Caco-2 (cell line): Measurements from ENCODE around the gene DUSP5. TPM values are rescaled to one million over a fixed set of nuclear protein-coding genes. Genes with fewer than 3 reads are reported as not detected.

Experiments
- BruUV-seq: library from RNA; stranded (reverse); fragments of 400-500 nt; replicated peaks from 2 replicates; lab custom pipeline; 2021; lab: Mats Ljungman, UMichigan
- CTCF ChIA-PET: fragments of 300-600 bp; sonication (Branson Sonifier 250); formaldehyde crosslinking; loops from one replicate; lab custom pipeline; 2022; ENCODE audit warnings: antibody characterized with exemption; lab: Charles Lee
- POLR2A ChIA-PET: fragments of 300-600 bp; sonication (Branson Sonifier 250); formaldehyde crosslinking; loops from one replicate; lab custom pipeline; 2022; ENCODE audit warnings: antibody characterized with exemption; lab: Charles Lee
- DNase-seq, 2 experiments: peaks; one replicate each; pipeline versions ENCODE4 v3.0.0 to v3.0.0-alpha.2; 2020 to 2022
- H3K27me3 ChIP-seq: replicated peaks from 2 replicates; pipeline ENCODE4 v1.6.0; 2011; ENCODE audit warnings: low read length; ENCODE audit not compliant: control insufficient read depth, insufficient read depth
- H3K36me3 ChIP-seq: 2 replicates; pipeline ENCODE4 v1.5.1; 2011; ENCODE audit warnings: low read length; ENCODE audit not compliant: control insufficient read depth, insufficient read depth
- H3K4me1 ChIP-seq: fragments of 250-450 bp; sonication (Bioruptor Pico); 2 replicates; pipeline ENCODE4 v1.5.1; 2020; ENCODE audit warnings: mild to moderate bottlenecking
- H3K4me3 ChIP-seq: 2 replicates; pipeline ENCODE4 v1.5.1; 2011; ENCODE audit warnings: low read depth, mild to moderate bottlenecking, control low read depth, low read length
- H3K9me3 ChIP-seq: fragments of 250-450 bp; sonication (Bioruptor Pico); 2 replicates; pipeline ENCODE4 v1.5.1; 2020; ENCODE audit warnings: mild to moderate bottlenecking, moderate library complexity
- H3K27ac Mint-ChIP-seq: one replicate; pipeline ENCODE4 v1.8.0; 2022; ENCODE audit warnings: mixed read lengths; ENCODE audit not compliant: unreplicated experiment
- H3K27me3 Mint-ChIP-seq: one replicate; pipeline ENCODE4 v1.8.0; 2022; ENCODE audit warnings: mixed read lengths; ENCODE audit not compliant: insufficient read depth, unreplicated experiment
- H3K36me3 Mint-ChIP-seq: one replicate; pipeline ENCODE4 v1.8.0; 2022; ENCODE audit warnings: mild to moderate bottlenecking, mixed read lengths; ENCODE audit not compliant: insufficient read depth, unreplicated experiment
- H3K4me1 Mint-ChIP-seq: one replicate; pipeline ENCODE4 v1.8.0; 2022; ENCODE audit warnings: low read depth, mixed read lengths; ENCODE audit not compliant: unreplicated experiment
- H3K4me3 Mint-ChIP-seq: one replicate; pipeline ENCODE4 v1.8.0; 2022; ENCODE audit warnings: mild to moderate bottlenecking, moderate library complexity, mixed read lengths; ENCODE audit not compliant: unreplicated experiment
- H3K9me3 Mint-ChIP-seq: one replicate; pipeline ENCODE4 v1.8.0; 2022; ENCODE audit warnings: mixed read lengths; ENCODE audit not compliant: unreplicated experiment
- CTCF ChIP-seq, 2 experiments: fragments of 200-600 bp in 1 of 2; IDR thresholded peaks; 1 replicate in 1 of 2; 2 replicates in 1 of 2; pipeline versions ENCODE4 v1.5.1 to v1.8.0; 2011 to 2022; ENCODE audit warnings: antibody characterized with exemption in 1 of 2, control low read depth in 1 of 2, inconsistent platforms in 1 of 2, low read depth in 1 of 2, low read length in 1 of 2, mild to moderate bottlenecking in 1 of 2, moderate library complexity in 1 of 2; ENCODE audit not compliant: insufficient read depth in 1 of 2, severe bottlenecking in 1 of 2, unreplicated experiment in 1 of 2
- intact Hi-C: fragments of 100-400 bp; cut with micrococcal nuclease; formaldehyde crosslinking; loops from one replicate; pipeline ENCODE4 v1.10.0; 2022; ENCODE audit not compliant: unreplicated experiment
- total RNA-seq: library from RNA; stranded (reverse); gene quantifications from 2 replicates; pipeline ENCODE4 v1.2.3, GENCODE V29; 2022

Gene DUSP5
- total RNA-seq, 1 experiment from 2014 or later, result 15.0 TPM

- Histone ChIP-seq H3K36me3 (no peaks in the 10 kb centered on the region), H3K4me1 (peaks cover 36% of the 10 kb centered on the region), H3K27me3 (no peaks in the 10 kb centered on the region), H3K9me3 (no peaks in the 10 kb centered on the region), H3K4me3 (no peak overlapping the region)
- H3K27me3 Mint-ChIP-seq, result no peaks in the 10 kb centered on the region
- CTCF ChIA-PET, result no interaction called here
- DNase-seq, result no peak
- peak overlapping the region; percentile 82 for H3K27ac Mint-ChIP-seq
- no peaks in the 10 kb centered on the region for H3K9me3 Mint-ChIP-seq
- TF ChIP-seq CTCF (IDR thresholded peaks at IDR 0.05; ENCODE audit: insufficient read depth in 1 of 2, low read depth in 1 of 2, low read length in 1 of 2, severe bottlenecking in 1 of 2, unreplicated experiment in 1 of 2), result no peak
- no TSS peak for BruUV-seq
- intact Hi-C loops, result loop anchor here (5.0 kb wide), 1 partner anchor 146 kb away; no protein-coding TSS in a partner anchor
- peaks cover 9% of the 10 kb centered on the region for H3K36me3 Mint-ChIP-seq
- H3K4me3 Mint-ChIP-seq, result no peak overlapping the region
- POLR2A ChIA-PET, result no interaction called here
- H3K4me1 Mint-ChIP-seq, result peaks cover 48% of the 10 kb centered on the region
Measured at GRCh38 chr10:110458266-110458920, 39.3 kb upstream of the DUSP5 start.

DNA sequence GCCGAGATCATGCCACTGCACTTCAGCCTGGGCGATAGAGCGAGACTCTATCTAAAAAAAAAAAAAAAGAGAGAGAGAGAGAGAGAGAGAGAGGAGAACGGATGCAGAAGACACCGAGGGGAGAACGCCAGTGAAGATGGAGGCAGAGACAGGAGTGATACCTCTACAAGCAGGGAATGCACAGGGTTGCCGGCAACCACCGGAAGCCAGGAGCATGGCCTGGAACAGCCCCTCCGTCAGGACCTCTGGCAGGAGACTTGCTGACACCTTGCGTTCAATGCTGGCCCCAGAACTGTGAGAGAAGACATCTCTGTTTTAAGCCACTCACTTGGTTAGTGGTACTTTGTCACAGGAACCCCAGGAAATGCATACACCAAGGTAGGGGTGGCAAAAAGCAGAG lies 38.1 kb upstream of the DUSP5 start:
- intact Hi-C loops, result loop anchor here (5.0 kb wide), 1 partner anchor 147 kb away; no protein-coding TSS in a partner anchor
- Mint-ChIP-seq H3K27ac (no peak overlapping the region), H3K9me3 (no peaks in the 10 kb centered on the region), H3K36me3 (peaks cover 9% of the 10 kb centered on the region), H3K4me3 (no peak overlapping the region), H3K27me3 (no peaks in the 10 kb centered on the region), H3K4me1 (peaks cover 54% of the 10 kb centered on the region)
- no peaks in the 10 kb centered on the region for H3K9me3 ChIP-seq
- POLR2A ChIA-PET, result no interaction called here
- CTCF ChIA-PET, result no interaction called here
- no peak for DNase-seq
- H3K4me3 ChIP-seq, result no peak overlapping the region
- no peaks in the 10 kb centered on the region for H3K36me3 ChIP-seq
- no peaks in the 10 kb centered on the region for H3K27me3 ChIP-seq
- H3K4me1 ChIP-seq, result peaks cover 39% of the 10 kb centered on the region
- BruUV-seq, result no TSS peak
- no peak for TF ChIP-seq CTCF (IDR thresholded peaks at IDR 0.05; ENCODE audit: insufficient read depth in 1 of 2, low read depth in 1 of 2, low read length in 1 of 2, severe bottlenecking in 1 of 2, unreplicated experiment in 1 of 2)

DNA sequence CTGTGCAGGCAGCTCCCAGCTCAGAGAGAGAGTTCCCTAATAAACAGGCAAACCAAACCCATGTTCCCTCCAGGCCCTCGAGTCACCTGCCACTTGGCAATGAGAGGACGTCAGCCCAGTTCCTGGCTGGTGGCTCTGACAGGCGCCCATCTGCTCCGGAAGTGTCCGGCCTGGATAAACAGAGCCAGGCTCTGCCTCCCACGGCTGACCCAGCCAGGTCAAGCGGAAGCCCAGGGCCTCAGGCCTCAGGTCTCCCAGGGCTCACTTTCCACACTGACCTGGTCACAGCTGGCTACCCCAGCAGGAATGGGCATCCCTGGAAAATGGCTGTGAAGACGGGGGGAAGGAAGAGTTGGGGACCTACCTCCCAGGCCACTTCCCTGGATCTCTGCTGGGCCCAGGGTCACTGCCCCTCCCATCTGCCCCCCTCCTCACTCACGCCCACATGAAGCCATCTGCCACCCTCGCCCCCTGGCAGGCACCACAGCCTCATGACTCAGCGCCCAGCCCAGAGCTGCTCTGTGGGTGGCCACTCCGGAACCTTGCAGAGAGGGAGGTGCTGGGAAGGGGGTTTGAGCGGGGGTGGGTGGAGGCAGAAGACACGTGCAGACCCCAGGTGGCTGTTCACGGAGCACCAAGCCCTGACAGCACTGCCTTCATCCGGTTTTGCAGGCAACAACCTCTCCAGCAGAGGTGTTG lies 37.4 kb upstream of the DUSP5 start:
- Histone ChIP-seq H3K4me1 (peaks cover 43% of the 10 kb centered on the region), H3K4me3 (no peak overlapping the region), H3K27me3 (no peaks in the 10 kb centered on the region), H3K36me3 (no peaks in the 10 kb centered on the region), H3K9me3 (no peaks in the 10 kb centered on the region)
- ChIA-PET POLR2A (no interaction called here), CTCF (no interaction called here)
- H3K4me3 Mint-ChIP-seq, result no peak overlapping the region
- H3K27ac Mint-ChIP-seq, result no peak overlapping the region
- intact Hi-C loops, result no loop called here
- no peak for TF ChIP-seq CTCF (IDR thresholded peaks at IDR 0.05; ENCODE audit: insufficient read depth in 1 of 2, low read depth in 1 of 2, low read length in 1 of 2, severe bottlenecking in 1 of 2, unreplicated experiment in 1 of 2)
- no peak for DNase-seq
- H3K36me3 Mint-ChIP-seq, result peaks cover 9% of the 10 kb centered on the region
- no TSS peak for BruUV-seq
- H3K9me3 Mint-ChIP-seq, result no peaks in the 10 kb centered on the region
- peaks cover 57% of the 10 kb centered on the region for H3K4me1 Mint-ChIP-seq
- no peaks in the 10 kb centered on the region for H3K27me3 Mint-ChIP-seq
